SK-MEL-5 (cell line): ENCODE measurements around the gene VSIG10L2. TPM values are rescaled to one million over a fixed set of nuclear protein-coding genes. Genes with fewer than 3 reads are reported as not detected.
"Not testable (repeated sequence)": the region's sequence is repeated elsewhere in the genome, so short reads cannot be mapped to it uniquely, and the experiment has no call there.

Source experiments
- DNase-seq: peaks from one replicate; pipeline ENCODE4 v3.0.0-alpha.2; 2016; ENCODE audit warnings: low read depth, low spot score
- in situ Hi-C: cut with HindIII; loops from 2 replicates; pipeline ENCODE4 v1.10.0; 2016; ENCODE audit warnings: low sequenced_read_pairs, high pct_unique_total_duplicates, low pct_unique_long_range_greater_than_20kb
- total RNA-seq: library from RNA; depleted of rRNA; stranded (reverse); fragments of >200 nt; shearing (Covaris generic); gene quantifications from 2 replicates; pipeline ENCODE4 v1.2.3, GENCODE V29; 2014

VSIG10L2 gene
- total RNA-seq, 1 experiment from 2014 or later, result not detected

DNA sequence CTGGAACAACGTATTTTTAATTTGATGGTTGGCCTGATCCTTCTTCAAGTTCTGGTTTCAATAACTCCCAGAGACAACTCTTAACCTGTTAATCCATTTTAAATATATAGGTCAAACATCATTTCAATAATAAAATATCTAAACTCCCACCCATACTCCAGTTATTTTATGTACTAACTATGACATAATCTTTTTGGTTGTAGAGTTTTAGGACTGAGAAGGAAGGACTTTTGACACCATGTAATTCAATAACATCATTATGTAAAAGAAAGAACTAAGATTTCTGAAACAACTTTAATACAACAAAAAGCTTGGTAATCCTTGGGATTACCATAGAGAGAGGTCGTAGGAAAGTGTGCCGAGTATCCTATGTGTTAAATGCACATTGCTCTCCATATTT lies 31.5 kb downstream of the VSIG10L2 start:
- in situ Hi-C loops, result no loop called here
- no peak for DNase-seq

DNA sequence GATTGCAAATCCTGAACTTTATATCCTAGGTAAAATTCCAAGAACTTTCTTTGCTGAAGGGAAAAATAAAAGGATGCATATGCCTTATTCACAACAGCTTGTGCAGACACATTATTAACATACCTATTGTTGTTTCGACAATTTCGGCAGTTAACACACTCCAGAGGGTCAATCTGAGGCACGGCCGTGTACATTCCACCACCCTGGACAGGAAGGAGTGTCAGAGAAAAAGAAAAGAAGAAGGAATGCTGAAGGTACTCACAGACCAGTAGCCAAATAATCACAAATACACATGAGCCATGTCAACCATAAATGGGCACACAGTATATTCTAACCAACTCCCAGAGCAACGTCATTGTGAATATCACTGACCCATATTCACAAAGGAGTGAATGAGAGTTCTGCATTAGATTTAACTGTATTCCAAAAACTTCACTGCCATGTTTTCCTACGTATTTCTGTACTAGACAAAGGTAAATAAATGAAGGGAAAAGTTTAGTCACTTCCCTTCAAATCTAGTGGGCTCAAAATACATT lies 32.4 kb downstream of the VSIG10L2 start:
- DNase-seq, result no peak
- in situ Hi-C loops, result no loop called here

DNA sequence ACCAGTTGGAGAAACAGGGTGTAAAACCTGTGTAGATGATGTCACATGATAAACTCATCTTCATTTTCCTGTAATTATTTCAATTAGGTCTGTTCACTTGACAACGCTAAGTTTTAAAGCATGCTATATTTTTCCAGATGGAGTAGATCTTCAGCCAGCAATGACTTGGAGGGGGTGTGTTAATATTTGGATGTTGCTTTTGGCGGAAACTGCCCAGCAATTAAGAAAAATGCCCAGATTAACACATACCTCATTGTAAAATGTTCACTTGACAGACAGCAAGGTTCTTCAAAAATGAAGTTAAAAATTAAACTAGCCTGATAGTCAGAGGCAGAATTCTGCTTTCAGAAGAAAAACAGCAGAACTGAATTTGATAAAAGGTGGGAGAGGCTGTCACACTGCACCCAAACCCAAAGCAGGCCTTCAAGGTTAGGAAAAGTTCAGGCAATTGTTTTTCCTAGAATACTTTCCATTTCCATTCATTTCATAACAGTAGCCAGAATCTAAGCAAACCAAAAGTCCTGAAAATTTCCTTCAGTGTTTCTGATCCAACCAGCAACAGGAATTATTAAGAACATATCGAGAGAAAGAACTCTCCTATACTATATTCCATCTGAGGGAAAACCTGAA lies 33.0 kb downstream of the VSIG10L2 start:
- in situ Hi-C loops, result no loop called here
- DNase-seq, result no peak

DNA sequence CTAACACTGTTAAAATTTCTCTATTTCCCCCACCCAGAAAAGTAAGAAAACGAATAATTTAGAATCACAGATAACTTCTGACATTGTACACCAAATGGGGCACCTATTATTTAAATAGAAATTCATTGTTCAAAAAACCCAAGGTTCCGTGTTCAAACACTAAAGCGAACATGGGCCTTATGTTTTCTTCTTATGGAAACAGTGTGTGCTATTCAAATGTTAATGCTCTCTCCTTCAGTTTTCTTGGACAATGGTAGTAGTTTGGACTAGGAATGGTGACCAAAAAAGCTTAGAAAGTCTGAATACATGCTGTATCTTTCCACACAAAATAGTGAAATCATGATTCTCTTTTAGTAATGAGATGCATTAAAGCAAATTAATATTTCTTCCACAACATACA lies 33.7 kb downstream of the VSIG10L2 start:
- in situ Hi-C loops, result no loop called here
- DNase-seq, result no peak

DNA sequence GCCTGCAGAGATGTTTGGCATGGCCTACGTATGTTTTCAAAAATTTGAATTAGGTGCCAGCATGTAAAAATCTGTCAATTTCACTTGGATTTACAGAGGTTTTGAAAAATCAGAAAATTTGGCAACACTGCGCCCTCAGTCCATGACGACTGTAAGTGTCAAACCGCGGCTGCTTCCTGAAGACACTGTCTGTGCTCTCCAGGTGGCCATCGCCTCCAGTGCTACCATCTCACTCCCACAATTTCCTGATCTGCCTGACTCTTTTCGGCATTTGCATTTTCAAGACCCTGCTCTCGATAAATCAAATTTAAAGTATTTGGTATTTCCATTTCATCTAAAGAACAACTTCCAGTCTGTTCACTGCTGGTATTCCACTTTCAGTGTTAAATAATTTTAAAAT lies 34.6 kb downstream of the VSIG10L2 start:
- in situ Hi-C loops, result no loop called here

DNA sequence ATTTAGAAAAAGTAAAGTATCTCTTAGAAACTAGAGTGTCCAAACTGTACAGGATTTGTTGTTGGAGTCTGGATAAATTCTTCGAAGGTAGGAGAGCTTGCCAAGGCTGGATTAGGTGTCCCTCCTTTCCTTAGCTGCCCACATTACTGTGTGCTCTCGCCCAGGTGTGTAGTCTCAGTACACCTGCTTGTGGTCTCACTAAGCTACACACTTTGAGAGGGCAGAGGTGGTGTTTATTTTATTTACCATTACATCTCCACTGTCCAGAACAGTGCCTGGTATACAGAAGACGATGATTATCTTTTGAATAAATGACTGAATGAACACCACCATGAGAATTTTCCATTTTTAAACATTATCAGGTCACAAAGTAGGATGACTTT lies 36.5 kb downstream of the VSIG10L2 start:
- in situ Hi-C loops, result no loop called here
- no peak for DNase-seq

More for the DNA sequence above, 34.6 kb downstream of the VSIG10L2 start:
- no peak for DNase-seq

DNA sequence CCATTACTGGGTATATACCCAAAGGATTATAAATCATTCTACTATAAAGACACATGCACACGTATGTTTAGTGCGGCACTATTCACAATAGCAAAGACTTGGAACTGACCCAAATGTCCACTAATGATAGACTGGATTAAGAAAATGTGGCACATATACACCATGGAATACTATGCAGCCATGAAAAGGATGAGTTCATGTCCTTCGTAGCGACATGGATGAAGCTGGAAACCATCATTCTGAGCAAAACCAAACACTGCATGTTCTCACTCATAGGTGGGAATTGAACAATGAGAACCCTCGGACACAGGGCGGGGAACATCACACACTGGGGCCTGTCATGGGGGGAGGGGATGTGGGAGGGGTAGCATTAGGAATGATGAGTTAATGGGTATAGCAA lies 40.1 kb downstream of the VSIG10L2 start:
- not testable (repeated sequence) for DNase-seq

DNA sequence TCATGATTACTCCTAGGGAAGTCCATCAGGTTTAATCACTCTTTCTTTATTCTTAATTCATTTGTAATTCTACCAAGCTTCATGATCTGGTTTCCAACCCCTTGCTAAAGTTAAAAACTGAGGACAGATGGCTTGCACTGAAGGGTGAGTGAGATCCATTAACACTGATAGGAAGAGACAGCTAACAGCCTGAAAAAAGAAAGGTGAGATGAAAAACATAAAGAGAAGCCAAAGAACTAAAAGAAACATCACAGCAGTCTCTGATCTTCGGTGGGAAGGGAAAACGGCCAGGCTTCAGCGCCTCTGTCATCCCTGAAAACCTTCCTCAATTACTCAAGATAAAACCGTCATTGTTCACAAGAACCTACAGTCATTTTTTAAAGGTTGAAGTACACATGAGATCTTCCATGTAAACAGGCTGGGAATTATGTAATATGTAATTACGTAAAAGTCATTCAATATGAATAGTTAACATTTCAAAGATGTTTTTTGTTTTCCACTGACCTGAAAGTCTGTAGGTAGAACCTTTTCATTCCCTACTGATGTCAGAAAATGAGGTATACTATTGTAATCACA lies 41.3 kb downstream of the VSIG10L2 start:
- peak; percentile 52 for DNase-seq
- in situ Hi-C loops, result no loop called here

More for the DNA sequence above, 40.1 kb downstream of the VSIG10L2 start:
- in situ Hi-C loops, result not testable (repeated sequence)

DNA sequence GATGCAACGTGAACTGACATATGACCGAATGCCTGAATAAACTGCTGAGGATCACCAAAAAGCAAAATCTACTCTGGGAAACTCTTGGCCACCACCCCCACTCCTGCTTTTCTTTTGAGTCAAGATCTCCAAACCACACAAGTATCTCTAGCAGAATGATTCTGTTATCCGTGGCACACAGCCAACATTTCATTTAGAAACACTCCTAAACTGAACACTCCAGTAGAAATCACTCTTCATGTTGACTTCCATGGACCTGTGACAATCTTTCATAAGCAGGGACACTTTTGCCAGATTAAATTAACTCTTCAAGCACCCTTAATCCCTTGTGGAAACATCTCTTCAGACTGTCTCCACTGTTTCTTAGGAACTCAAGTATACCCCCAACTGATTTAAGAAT lies 44.4 kb downstream of the VSIG10L2 start:
- in situ Hi-C loops, result no loop called here
- no peak for DNase-seq

DNA sequence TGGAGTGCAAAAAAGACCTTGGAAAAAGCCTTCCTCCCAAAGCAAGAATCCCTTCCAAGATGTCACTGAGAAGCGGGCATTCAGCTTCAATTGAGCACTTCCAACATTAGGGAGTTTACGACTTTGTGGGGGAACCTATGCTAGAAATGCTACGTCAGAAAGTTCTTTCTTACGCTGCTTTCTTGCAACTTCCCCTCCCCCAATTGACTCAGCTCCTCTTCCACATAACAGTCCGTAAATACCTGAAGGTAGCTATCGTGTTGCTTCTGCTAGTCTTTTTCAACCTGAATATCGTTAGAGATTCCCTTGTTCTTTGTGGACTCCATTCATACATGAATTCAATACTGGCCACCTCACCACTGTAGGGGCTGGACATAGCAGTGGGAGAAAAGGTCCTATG lies 47.0 kb downstream of the VSIG10L2 start:
- no peak for DNase-seq
- in situ Hi-C loops, result no loop called here

DNA sequence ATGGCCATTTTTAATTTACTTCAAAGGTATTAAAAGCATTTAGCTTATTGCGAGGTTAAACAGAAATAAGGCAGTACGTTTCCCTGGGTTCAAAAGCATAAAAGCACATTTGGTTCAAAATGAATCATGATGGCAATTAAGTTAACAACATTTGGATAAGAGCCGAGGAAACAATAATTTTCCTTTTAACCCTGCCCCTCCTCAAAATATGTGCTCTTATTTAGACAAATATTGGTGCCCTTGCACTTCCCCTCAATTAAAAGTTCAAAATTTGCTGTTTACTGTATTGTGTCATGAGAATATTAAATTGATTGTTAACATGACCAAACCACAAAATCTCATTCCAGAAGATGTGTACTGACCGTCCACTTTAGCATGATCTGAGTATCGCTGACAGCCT lies 48.7 kb downstream of the VSIG10L2 start:
- in situ Hi-C loops, result no loop called here
- no peak for DNase-seq

DNA sequence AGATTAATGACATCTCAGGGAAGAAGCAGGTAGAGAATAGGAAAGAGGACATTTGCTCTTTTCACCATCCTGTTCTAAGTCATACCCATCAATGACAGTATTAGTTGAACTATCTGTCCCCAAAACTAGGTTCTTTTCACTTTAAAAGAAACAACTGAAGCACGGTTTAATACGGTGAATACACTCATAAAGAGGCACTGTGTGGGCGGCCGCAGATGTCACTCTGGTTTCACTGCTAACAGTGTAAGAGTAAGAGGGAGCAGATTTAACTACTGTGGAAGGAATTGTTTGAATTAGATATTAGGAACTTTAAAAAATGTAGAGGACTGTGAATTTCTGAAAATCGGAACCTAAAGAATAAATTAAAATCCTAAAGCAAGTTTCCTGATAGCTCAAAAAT lies 49.5 kb downstream of the VSIG10L2 start:
- DNase-seq, result no peak
- in situ Hi-C loops, result no loop called here

DNA sequence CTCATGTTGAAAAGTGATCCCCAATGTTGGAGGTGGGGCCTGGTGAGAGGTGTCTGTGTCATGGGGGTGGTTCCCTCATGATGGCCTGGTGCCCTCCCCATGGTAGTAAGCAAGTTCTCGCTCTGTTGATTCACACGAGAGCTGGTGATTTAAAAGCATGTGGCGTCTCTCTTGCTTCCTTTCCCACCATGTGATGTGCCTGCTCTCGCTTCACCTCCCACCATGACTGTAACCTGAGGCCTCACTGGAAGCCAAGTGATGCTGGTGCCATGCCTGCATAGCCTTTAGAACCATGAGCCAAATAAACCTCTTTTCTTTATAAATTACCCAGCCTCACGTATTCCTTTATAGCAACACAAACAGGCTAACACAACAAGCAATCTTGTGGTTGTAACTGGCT lies 52.4 kb downstream of the VSIG10L2 start:
- in situ Hi-C loops, result no loop called here

DNA sequence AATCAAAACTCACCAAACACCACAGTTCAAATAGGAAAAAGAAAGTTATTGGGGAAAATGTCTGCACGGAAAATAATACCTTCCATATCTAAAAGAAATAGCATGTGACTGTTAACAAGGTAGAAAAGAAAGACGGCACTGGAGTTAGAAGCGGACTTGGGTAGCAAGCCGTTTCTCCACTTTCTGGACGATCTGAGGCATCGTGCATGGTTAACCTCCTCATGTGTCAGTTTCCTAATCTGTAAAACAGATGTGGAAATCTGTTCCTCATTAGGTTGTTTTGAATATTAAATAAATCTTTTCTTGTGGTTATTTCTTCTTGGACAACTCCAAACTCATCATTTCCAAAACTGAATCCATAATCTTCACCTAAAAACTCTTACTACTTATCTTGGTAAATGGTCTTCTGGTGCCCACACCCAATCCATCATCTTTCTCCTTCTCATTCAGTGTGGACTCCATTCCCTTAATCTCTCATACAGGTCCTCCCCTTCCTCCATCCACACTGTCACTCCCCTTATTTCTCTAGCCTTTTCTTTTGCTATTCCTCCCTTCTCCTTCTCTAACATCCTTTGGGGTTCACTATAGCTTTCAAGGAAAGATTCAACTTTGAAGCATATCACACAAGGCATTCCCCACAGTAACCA lies 53.5 kb downstream of the VSIG10L2 start:
- DNase-seq, result no peak
- in situ Hi-C loops, result no loop called here

More for the DNA sequence above, 52.4 kb downstream of the VSIG10L2 start:
- no peak for DNase-seq

DNA sequence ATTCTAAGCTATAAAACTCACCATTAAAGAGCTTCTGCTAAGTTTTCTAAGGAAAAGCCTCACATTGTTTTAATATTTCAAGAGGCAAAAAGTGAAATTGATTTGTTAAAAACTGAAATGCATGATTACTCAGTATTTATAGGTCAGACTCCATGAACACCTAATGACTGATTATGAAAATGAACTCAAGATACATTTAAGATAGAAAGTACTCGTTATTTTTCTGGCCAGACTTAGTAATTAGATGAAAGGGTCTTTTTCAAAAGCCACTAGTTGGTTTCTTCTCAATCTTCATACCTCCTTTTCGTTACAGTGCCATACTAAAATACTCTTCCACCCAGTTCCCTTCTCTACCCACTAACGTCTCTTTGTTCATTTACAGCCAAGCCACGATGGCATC lies 56.3 kb downstream of the VSIG10L2 start:
- DNase-seq, result no peak
- in situ Hi-C loops, result no loop called here
